GM19025 (cell line): ENCODE results near the gene SDR42E1.

ENCODE experiments used
- ATAC-seq: cut with Tn5 transposase; IDR thresholded peaks from one replicate; pipeline ENCODE4 v1.9.1; 2021; ENCODE audit warnings: mild to moderate bottlenecking, low read depth, moderate library complexity; ENCODE audit not compliant: unreplicated experiment

SDR42E1 gene

DNA sequence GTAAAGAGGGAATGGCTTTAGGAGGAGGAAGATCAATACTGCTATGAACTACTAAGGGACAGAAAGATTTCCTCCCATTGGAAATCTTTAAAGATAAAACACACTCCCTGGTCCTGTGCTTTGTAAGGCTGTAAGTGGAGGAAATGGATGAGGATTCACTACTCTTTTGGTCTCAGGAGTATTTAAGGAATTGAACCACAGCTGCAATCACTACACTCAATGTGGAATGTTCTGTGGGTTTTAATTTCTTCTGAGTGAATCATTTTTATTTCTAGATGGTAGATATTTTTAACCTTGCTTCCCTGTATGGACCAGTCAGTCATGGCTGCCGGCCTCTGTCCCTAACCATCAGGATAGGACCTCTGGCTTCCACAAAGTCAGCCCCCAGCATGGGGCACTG lies 65.6 kb downstream of the SDR42E1 start:
- ATAC-seq, result no peak

DNA sequence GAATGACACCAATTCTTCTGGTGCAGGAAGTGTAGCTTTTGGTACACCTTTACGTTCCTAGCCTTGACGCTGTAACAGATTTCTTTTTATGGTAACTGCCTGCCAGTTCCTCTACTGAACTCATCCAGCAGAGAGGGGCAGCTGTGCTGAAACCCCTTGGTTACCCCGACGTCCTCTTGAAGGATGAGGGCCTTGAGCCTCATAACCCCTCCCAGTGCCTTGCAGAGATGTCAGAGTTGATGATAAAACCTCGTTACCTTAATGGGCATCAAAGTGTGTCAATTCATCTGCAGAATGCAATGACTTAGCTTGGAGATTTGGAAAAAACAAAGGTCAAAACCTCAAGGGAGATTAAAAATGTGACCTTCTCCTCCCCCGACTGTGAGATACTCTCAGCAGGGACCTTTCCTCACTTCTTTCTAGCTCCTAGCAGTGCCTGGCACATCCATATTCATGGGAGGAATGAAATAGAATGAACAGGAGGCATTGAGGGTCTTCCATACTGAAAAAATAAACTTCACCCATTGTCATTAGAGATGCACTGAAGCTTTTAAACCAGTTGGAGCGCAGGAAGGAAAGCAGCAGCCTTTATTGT lies 69.2 kb downstream of the SDR42E1 start:
- no peak for ATAC-seq

DNA sequence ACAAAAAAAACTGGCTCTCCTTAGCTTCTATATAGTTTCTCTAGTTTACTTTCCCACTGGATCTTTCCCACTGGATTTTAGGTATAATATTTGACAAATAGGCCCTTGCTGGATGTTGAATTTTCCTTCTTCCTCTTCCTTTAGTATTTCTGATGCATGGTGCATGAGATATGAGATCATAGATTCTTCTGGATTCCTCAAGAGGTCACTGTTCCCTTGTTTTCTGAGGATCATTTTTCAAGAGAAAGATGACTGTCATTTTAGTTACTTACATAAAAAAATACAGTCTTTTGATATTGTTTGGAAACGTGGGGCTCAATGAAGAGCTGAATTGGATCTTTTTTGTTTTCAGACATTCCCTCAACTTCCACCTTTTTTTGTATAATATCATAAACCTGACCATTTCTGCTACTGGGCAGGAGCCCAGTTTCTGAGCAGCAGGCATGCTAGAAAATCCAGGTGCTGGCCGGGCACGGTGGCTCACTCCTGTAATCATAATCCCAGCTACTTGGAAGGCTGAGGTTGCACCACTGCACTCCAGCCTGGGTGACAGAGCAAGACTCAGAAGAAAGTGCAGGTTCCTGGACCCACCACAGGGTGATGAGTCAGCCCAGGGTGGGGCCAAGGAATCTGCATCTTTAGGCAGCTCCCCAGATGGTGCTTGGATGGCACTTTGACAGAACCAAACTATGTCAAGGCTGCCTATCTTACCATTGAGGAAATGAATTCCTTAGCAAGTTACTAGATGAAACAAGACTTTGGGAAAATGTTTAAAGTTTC lies 70.3 kb downstream of the SDR42E1 start:
- ATAC-seq, result no peak

DNA sequence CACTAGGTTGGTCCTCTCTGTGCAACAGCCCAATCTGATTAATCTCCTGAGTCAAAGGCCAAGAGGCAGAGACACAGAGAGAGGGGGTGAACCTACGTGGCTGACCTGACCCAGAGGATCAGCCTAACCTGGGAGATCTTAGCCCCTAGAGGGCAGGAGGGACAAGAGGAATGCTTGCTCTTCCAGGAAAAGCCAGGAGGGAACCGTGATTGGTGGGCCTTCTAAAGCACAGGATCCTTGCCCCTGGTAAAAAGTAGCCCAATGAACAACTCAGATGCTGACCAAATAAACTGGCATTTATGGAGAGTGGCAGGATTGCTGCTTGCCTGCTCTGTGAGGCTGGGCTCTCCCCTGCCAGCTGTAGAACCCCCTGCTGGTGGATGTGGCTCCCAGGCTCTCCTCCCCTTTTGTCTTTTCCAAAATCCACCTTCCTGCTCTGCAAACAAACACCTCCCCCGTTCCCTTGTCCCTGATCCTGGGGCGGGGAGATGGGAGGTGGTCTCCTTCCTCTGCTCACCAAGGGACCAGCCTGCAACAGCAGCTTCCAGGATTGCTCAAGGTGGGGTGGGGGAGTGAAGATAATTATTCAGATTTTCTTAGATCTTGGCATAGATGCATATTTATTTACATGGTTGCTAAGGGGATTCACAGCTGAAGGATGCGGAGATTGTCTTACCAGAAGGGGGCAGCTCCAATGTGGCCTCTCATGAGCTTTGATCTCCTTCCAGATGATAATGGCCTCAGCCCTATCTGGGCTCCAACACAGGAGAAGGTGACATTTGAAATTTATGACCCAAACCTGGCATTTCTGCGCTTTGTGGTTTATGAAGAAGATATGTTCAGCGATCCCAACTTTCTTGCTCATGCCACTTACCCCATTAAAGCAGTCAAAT lies 71.9 kb downstream of the SDR42E1 start:
- ATAC-seq, result no peak
